DOHH2 (cell line): ENCODE results near the gene POFUT1.
"Not testable (repeated sequence)": the region's sequence is repeated elsewhere in the genome, so short reads cannot be mapped to it uniquely, and the experiment has no call there.

ENCODE experiments used
- H3F3A ChIP-seq: fragments of 200-600 bp; sonication (generic), shearing (Covaris generic); 2 replicates; pipeline ENCODE4 v1.6.0; 2016; ENCODE audit warnings: antibody characterized with exemption, mild to moderate bottlenecking; ENCODE audit not compliant: control insufficient read depth, insufficient read depth
- H3K27ac ChIP-seq: fragments of 200-600 bp; sonication (generic); 2 replicates; pipeline ENCODE4 v1.5.1; 2014; ENCODE audit warnings: low read depth, mild to moderate bottlenecking, low read length, moderate library complexity
- H3K27me3 ChIP-seq: fragments of 200-600 bp; sonication (generic); 2 replicates; pipeline ENCODE4 v1.6.1; 2014; ENCODE audit warnings: mild to moderate bottlenecking, low read length, mixed read lengths; ENCODE audit not compliant: control insufficient read depth
- H3K36me3 ChIP-seq: fragments of 200-600 bp; sonication (generic); 2 replicates; pipeline ENCODE4 v1.6.1; 2014; ENCODE audit warnings: mild to moderate bottlenecking, low read length, moderate library complexity, mixed read lengths; ENCODE audit not compliant: control insufficient read depth
- H3K4me1 ChIP-seq: fragments of 200-600 bp; sonication (generic); 2 replicates; pipeline ENCODE4 v1.6.1; 2014; ENCODE audit warnings: mild to moderate bottlenecking, low read length, mixed read lengths; ENCODE audit not compliant: control insufficient read depth
- H3K4me2 ChIP-seq: fragments of 200-600 bp; sonication (generic); 2 replicates; pipeline ENCODE4 v1.6.0; 2014; ENCODE audit warnings: mild to moderate bottlenecking, low read length, moderate library complexity
- H3K4me3 ChIP-seq: fragments of 200-600 bp; sonication (generic); 2 replicates; pipeline ENCODE4 v1.5.1; 2014; ENCODE audit warnings: mild to moderate bottlenecking, low read length, mixed read lengths
- H3K79me2 ChIP-seq: fragments of 200-600 bp; sonication (generic); 2 replicates; pipeline ENCODE4 v1.6.1; 2014; ENCODE audit warnings: mild to moderate bottlenecking, low read length, mixed read lengths; ENCODE audit not compliant: control insufficient read depth
- H3K9me2 ChIP-seq: fragments of 200-600 bp; sonication (generic); replicated peaks from 2 replicates; pipeline ENCODE4 v1.6.1; 2014; ENCODE audit warnings: mild to moderate bottlenecking, low read length, mixed read lengths; ENCODE audit not compliant: control insufficient read depth
- H3K9me3 ChIP-seq: fragments of 200-600 bp; sonication (generic); 2 replicates; pipeline ENCODE4 v1.6.1; 2014; ENCODE audit warnings: antibody characterized with exemption, low read length, mixed read lengths; ENCODE audit not compliant: control insufficient read depth, insufficient read depth
- H4K20me1 ChIP-seq: fragments of 200-600 bp; sonication (generic); 2 replicates; pipeline ENCODE4 v1.6.0; 2014; ENCODE audit warnings: low read depth, mild to moderate bottlenecking, antibody characterized with exemption, low read length, moderate library complexity; ENCODE audit not compliant: control insufficient read depth, insufficient read depth
- CTCF ChIP-seq: fragments of 200-600 bp; sonication (generic); IDR thresholded peaks from one replicate; pipeline ENCODE4 v1.5.1; 2014; ENCODE audit warnings: antibody characterized with exemption, mild to moderate bottlenecking, low read depth, low read length; ENCODE audit not compliant: poor library complexity, severe bottlenecking
- EZH2phosphoT487 ChIP-seq: fragments of 200-600 bp; sonication (generic); IDR thresholded peaks from 2 replicates; pipeline ENCODE4 v1.6.1; 2017; ENCODE audit warnings: borderline replicate concordance, mild to moderate bottlenecking, antibody characterized with exemption, low read length, moderate library complexity, mixed read lengths

The POFUT1 gene

DNA sequence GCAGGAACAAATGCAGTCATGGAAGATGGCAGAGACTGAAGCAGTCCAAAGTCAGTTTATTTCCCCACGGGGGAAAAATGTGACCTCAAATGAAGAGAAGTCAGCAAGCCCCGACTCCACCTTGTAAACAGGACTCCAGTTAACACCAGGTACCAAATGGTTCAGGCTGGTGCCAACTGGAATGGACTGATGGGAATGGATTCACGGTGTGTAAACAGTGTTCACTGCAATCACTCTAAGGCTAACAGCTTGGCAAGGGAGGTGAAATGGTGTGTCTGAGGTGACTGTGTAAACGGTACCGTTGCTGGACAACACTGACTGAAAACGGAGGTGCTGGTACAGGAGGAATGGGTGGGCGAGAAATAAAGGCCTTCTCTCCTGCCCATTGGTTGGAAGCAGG is 12.1 kb upstream of the POFUT1 start:
- Histone ChIP-seq H3K9me2 (no peaks in the 10 kb centered on the region), H3F3A (peaks cover 5% of the 10 kb centered on the region; the same call in 1 of the 2 replicates), H4K20me1 (peaks cover 5% of the 10 kb centered on the region), H3K27me3 (peaks cover 5% of the 10 kb centered on the region), H3K4me2 (no peak overlapping the region), H3K36me3 (peaks cover 74% of the 10 kb centered on the region), H3K4me1 (peaks cover 2% of the 10 kb centered on the region), H3K4me3 (no peak overlapping the region), H3K27ac (no peak overlapping the region), H3K79me2 (peaks cover 30% of the 10 kb centered on the region), H3K9me3 (no peaks in the 10 kb centered on the region)
- TF ChIP-seq EZH2phosphoT487 (no peak), CTCF (no peak)

GRCh38 chr20:32196613-32197012 is 11.1 kb upstream of the POFUT1 start:
- Histone ChIP-seq H3K36me3 (peaks cover 82% of the 10 kb centered on the region), H3K79me2 (peaks cover 40% of the 10 kb centered on the region)
- not testable (repeated sequence) for H3K9me3 ChIP-seq, H3K4me2 ChIP-seq, H3K9me2 ChIP-seq, H3K27me3 ChIP-seq, H4K20me1 ChIP-seq, H3K27ac ChIP-seq, H3F3A ChIP-seq, H3K4me3 ChIP-seq, H3K4me1 ChIP-seq

DNA sequence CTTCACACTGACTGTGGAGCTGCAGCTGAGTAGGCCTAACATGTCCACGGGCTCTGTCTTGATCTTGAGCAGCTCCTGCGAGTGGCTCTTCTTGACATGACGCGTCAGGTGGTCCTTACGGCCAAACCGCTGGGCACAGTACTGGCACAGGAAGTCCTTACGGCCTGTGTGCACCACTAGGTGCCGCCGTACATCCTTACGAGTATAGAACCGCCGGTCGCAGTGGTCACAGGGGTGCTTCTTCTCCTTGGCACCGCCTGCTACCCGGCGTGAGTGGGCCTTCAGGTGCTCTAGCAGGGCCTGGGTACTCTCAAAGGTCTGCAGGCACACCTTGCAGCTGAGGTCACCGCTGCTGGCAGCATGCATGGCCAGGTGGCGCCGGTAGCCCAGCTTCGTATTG is 10.5 kb upstream of the POFUT1 start:
- H3K9me2 ChIP-seq, H3K4me3 ChIP-seq, H3F3A ChIP-seq, H3K27ac ChIP-seq, H3K4me1 ChIP-seq, H3K4me2 ChIP-seq, H4K20me1 ChIP-seq, H3K9me3 ChIP-seq, H3K27me3 ChIP-seq: not testable (repeated sequence)
- peak; percentile 22 for TF ChIP-seq CTCF
- peaks cover 82% of the 10 kb centered on the region for H3K36me3 ChIP-seq
- H3K79me2 ChIP-seq, result peaks cover 45% of the 10 kb centered on the region

DNA sequence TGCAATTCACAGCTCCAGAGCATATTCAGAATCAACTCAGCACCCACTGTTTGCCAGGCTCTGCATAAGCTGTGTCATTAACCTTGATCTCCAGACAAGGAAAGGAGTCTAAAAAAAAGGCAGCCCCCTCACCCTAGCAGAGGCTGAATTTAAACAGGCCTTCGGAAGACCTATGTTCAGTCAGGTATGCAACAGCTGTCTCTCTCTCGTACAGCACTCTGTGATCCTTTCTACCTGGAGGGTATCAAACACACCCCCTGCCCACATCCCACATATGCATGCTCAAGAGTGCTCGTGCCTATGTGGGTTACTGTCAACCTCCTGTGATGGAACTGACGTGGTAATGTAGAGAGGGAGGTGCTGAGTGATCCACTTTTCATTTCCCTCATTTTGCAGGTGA is 8.7 kb upstream of the POFUT1 start:
- peaks cover 92% of the 10 kb centered on the region for H3K36me3 ChIP-seq
- H3K9me2 ChIP-seq, result no peaks in the 10 kb centered on the region
- no peaks in the 10 kb centered on the region for H3K27me3 ChIP-seq
- peaks cover 18% of the 10 kb centered on the region for H4K20me1 ChIP-seq
- no peak overlapping the region for H3K27ac ChIP-seq
- peaks cover 12% of the 10 kb centered on the region for H3K4me1 ChIP-seq
- no peaks in the 10 kb centered on the region for H3F3A ChIP-seq
- TF ChIP-seq CTCF (no peak), EZH2phosphoT487 (no peak)
- H3K4me2 ChIP-seq, result no peak overlapping the region
- H3K79me2 ChIP-seq, result peaks cover 64% of the 10 kb centered on the region
- no peaks in the 10 kb centered on the region for H3K9me3 ChIP-seq
- H3K4me3 ChIP-seq, result no peak overlapping the region
